GM12878 (cell line): Measurements from ENCODE around the gene DCTN2.

Experiments used
- BCLAF1 ChIP-seq: fragments of 450-650 bp; IDR thresholded peaks from 2 replicates; pipeline ENCODE4 v1.6.1; 2017; ENCODE audit warnings: antibody characterized with exemption, mild to moderate bottlenecking, moderate library complexity
- CHD4 ChIP-seq: fragments of 200-600 bp; sonication (generic); IDR thresholded peaks from 2 replicates; pipeline ENCODE4 v1.6.1; 2016; ENCODE audit warnings: mild to moderate bottlenecking
- CREM ChIP-seq: IDR thresholded peaks from 2 replicates; pipeline ENCODE4 v1.6.1; 2014; ENCODE audit warnings: antibody characterized with exemption, low read depth
- CTCF ChIP-seq, 3 experiments: IDR thresholded peaks in 2 of 3; conservative IDR thresholded peaks in 1 of 3; 2 replicates each; pipeline ENCODE4 v1.5.1; 2011; ENCODE audit warnings: low read depth in 3 of 3, low read length in 3 of 3, mild to moderate bottlenecking in 3 of 3, control low read depth in 2 of 3, moderate library complexity in 2 of 3, inconsistent platforms in 1 of 3, mixed read lengths in 1 of 3; ENCODE audit not compliant: control insufficient read depth in 2 of 3, insufficient read depth in 1 of 3; ENCODE audit errors: extremely low read depth in 1 of 3
- EP300 ChIP-seq, 2 experiments: fragments of 150-350 bp in 1 of 2; IDR thresholded peaks; 2 replicates each; pipeline ENCODE4 v1.6.1; 2011 to 2012; ENCODE audit warnings: low read depth in 2 of 2, low read length in 2 of 2, borderline replicate concordance in 1 of 2, improper control_type of control experiment in 1 of 2, inconsistent platforms in 1 of 2; ENCODE audit not compliant: control insufficient read depth in 1 of 2
- ETV6 ChIP-seq, 2 experiments: fragments of 450-650 bp in 1 of 2; IDR thresholded peaks in 1 of 2; conservative IDR thresholded peaks in 1 of 2; 2 replicates each; pipeline ENCODE4 v1.6.1; 2014; ENCODE audit warnings: antibody characterized with exemption in 1 of 2, borderline replicate concordance in 1 of 2, low read depth in 1 of 2, mild to moderate bottlenecking in 1 of 2, moderate library complexity in 1 of 2
- HCFC1 ChIP-seq: fragments of 150-350 bp; IDR thresholded peaks from 2 replicates; pipeline ENCODE4 v1.6.1; 2014; ENCODE audit warnings: low read length
- HDGF ChIP-seq: fragments of 450-650 bp; IDR thresholded peaks from 2 replicates; pipeline ENCODE4 v1.6.1; 2016; ENCODE audit warnings: antibody characterized with exemption
- MXI1 ChIP-seq: fragments of 150-350 bp; IDR thresholded peaks from 2 replicates; pipeline ENCODE4 v1.6.1; 2011; ENCODE audit warnings: low read depth, mild to moderate bottlenecking, inconsistent platforms, low read length, improper control_type of control experiment
- POLR2A ChIP-seq: IDR thresholded peaks from 2 replicates; pipeline ENCODE4 v1.6.1; 2011; ENCODE audit warnings: low read depth, mild to moderate bottlenecking, low read length
- STAT1 ChIP-seq: fragments of 450-650 bp; conservative IDR thresholded peaks from 2 replicates; pipeline ENCODE4 v1.6.1; 2014; ENCODE audit warnings: antibody characterized with exemption, mild to moderate bottlenecking
- ZBTB33 ChIP-seq: fragments of 450-650 bp; IDR thresholded peaks from 2 replicates; pipeline ENCODE4 v1.6.1; 2017; ENCODE audit warnings: mild to moderate bottlenecking
- ZSCAN29 ChIP-seq: fragments of 450-650 bp; IDR thresholded peaks from 2 replicates; pipeline ENCODE4 v1.6.1; 2017; ENCODE audit warnings: mild to moderate bottlenecking, moderate library complexity

- no peak for TF ChIP-seq ETV6 (conservative IDR thresholded peaks at IDR 0.05 in 1 of 2, IDR thresholded peaks at IDR 0.05 in 1 of 2; ENCODE audit: borderline replicate concordance in 1 of 2, low read depth in 1 of 2)
- no peak for TF ChIP-seq CTCF (IDR thresholded peaks at IDR 0.05 in 2 of 3, conservative IDR thresholded peaks at IDR 0.05 in 1 of 3; ENCODE audit: control insufficient read depth in 2 of 3, extremely low read depth in 1 of 3, insufficient read depth in 1 of 3, low read depth in 3 of 3, low read length in 3 of 3)
- TF ChIP-seq STAT1, result no peak
- TF ChIP-seq CREM, result no peak
- no peak for TF ChIP-seq BCLAF1
- TF ChIP-seq MXI1, result no peak
- no peak for TF ChIP-seq HDGF
- TF ChIP-seq ZSCAN29, result no peak
- TF ChIP-seq POLR2A, result no peak
- TF ChIP-seq CHD4, result no peak
- TF ChIP-seq ZBTB33, result no peak
- no peak for TF ChIP-seq EP300 (IDR thresholded peaks at IDR 0.05; ENCODE audit: borderline replicate concordance in 1 of 2, control insufficient read depth in 1 of 2, low read depth in 2 of 2, low read length in 2 of 2)
- TF ChIP-seq HCFC1, result no peak
Measured at GRCh38 chr12:57581802-57582201, 34.8 kb upstream of the DCTN2 start.
